KMS-11 (cell line): ENCODE data around the gene CYP27C1.

Experiments used
- H2AFZ ChIP-seq: fragments of 200-600 bp; sonication (generic); 2 replicates; pipeline ENCODE4 v1.6.1; 2016; ENCODE audit warnings: antibody characterized with exemption, mixed run types, low read depth
- H3K27ac ChIP-seq: fragments of 200-600 bp; sonication (generic); 2 replicates; pipeline ENCODE4 v1.6.1; 2016; ENCODE audit warnings: mild to moderate bottlenecking, mixed run types
- H3K27me3 ChIP-seq: fragments of 200-600 bp; sonication (generic); 2 replicates; pipeline ENCODE4 v1.6.1; 2017; ENCODE audit warnings: mild to moderate bottlenecking, low read depth, mixed run types, moderate library complexity; ENCODE audit not compliant: insufficient read depth
- H3K36me3 ChIP-seq: fragments of 200-600 bp; sonication (generic); 2 replicates; pipeline ENCODE4 v1.6.1; 2017; ENCODE audit warnings: mild to moderate bottlenecking, mixed run types; ENCODE audit not compliant: insufficient read depth
- H3K4me1 ChIP-seq: fragments of 200-600 bp; sonication (generic); 2 replicates; pipeline ENCODE4 v1.6.1; 2016; ENCODE audit warnings: mild to moderate bottlenecking, low read depth, mixed run types; ENCODE audit not compliant: poor library complexity, severe bottlenecking
- H3K4me2 ChIP-seq: fragments of 200-600 bp; sonication (generic); 2 replicates; pipeline ENCODE4 v1.7.0; 2016; ENCODE audit warnings: mild to moderate bottlenecking, mixed run types
- H3K4me3 ChIP-seq: fragments of 200-600 bp; sonication (generic); IDR thresholded peaks from 2 replicates; pipeline ENCODE4 v1.6.1; 2017; ENCODE audit warnings: low read depth, low read length, mixed read lengths; ENCODE audit not compliant: insufficient read depth
- H3K79me2 ChIP-seq: fragments of 200-600 bp; sonication (generic); 2 replicates; pipeline ENCODE4 v1.6.1; 2016; ENCODE audit warnings: low read depth, mixed run types; ENCODE audit not compliant: insufficient read depth
- H3K9ac ChIP-seq: fragments of 200-600 bp; sonication (generic); 2 replicates; pipeline ENCODE4 v1.6.1; 2016; ENCODE audit warnings: mild to moderate bottlenecking, mixed run types
- H4K20me1 ChIP-seq: fragments of 200-600 bp; sonication (generic); 2 replicates; pipeline ENCODE4 v1.6.1; 2016; ENCODE audit warnings: mild to moderate bottlenecking, mixed run types; ENCODE audit not compliant: insufficient read depth
- TF ChIP-seq, protein P1 (sequence below): fragments of 200-600 bp; sonication (generic); conservative IDR thresholded peaks from 2 replicates; pipeline ENCODE4 v1.6.1; 2017; ENCODE audit warnings: low read depth, mild to moderate bottlenecking, antibody characterized with exemption, low read length, moderate library complexity, mixed read lengths

The CYP27C1 gene

DNA sequence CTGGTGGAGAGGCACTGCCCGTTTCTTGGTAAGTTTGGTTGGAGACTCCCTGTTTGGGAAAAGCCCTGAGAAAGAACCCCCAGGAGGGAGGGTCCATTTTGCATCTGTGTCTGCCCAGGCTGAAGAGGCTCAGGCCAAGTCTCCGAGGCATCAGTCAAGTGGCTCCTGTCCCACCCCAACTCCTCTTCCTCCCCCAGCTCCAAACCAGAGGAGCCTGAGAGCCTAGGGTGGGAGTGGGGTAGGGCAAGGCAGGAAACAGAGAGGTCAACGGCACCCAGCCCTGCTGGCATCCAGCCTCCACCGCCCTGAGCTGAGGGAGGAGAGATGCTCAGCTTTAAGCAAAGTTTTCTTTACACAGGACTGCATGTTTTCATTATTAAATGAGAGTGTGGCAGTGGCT, 38.2 kb downstream of the CYP27C1 start:
- no peaks in the 10 kb centered on the region for H3K36me3 ChIP-seq

DNA sequence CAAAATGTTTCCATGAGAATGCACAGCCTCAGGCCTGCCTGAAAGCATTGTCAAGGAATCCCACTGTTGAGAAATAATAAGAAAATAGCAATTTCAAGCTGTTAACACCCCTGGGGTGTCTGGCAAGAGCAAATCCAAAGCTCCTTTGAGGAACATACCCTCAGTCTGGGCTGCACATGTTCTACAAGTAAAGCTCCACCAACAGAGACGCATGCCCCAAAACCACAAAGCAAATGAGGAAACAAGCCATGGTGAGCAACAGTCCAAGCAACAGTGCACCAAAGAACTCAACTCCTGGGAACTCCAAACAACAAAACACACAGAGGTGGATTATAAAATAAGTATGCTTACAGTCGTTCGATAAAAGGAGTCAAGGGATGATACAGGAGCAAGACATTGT, 40.3 kb downstream of the CYP27C1 start:
- H3K4me2 ChIP-seq: no peak overlapping the region
- no peaks in the 10 kb centered on the region for H3K36me3 ChIP-seq
- no peak overlapping the region for H3K9ac ChIP-seq
- TF ChIP-seq, protein P1, sequence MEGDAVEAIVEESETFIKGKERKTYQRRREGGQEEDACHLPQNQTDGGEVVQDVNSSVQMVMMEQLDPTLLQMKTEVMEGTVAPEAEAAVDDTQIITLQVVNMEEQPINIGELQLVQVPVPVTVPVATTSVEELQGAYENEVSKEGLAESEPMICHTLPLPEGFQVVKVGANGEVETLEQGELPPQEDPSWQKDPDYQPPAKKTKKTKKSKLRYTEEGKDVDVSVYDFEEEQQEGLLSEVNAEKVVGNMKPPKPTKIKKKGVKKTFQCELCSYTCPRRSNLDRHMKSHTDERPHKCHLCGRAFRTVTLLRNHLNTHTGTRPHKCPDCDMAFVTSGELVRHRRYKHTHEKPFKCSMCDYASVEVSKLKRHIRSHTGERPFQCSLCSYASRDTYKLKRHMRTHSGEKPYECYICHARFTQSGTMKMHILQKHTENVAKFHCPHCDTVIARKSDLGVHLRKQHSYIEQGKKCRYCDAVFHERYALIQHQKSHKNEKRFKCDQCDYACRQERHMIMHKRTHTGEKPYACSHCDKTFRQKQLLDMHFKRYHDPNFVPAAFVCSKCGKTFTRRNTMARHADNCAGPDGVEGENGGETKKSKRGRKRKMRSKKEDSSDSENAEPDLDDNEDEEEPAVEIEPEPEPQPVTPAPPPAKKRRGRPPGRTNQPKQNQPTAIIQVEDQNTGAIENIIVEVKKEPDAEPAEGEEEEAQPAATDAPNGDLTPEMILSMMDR: no peak
- no peak overlapping the region for H3K27ac ChIP-seq
- H3K79me2 ChIP-seq: no peaks in the 10 kb centered on the region
- no peaks in the 10 kb centered on the region for H4K20me1 ChIP-seq
- H3K4me1 ChIP-seq: no peaks in the 10 kb centered on the region
- no peaks in the 10 kb centered on the region for H3K27me3 ChIP-seq
- no peak overlapping the region for H2AFZ ChIP-seq
- H3K4me3 ChIP-seq: no peak overlapping the region

More for the DNA sequence above, 38.2 kb downstream of the CYP27C1 start:
- Histone ChIP-seq H3K9ac (no peak overlapping the region), H3K4me2 (no peak overlapping the region), H3K27me3 (no peaks in the 10 kb centered on the region), H3K79me2 (no peaks in the 10 kb centered on the region), H3K4me3 (no peak overlapping the region), H3K27ac (no peak overlapping the region), H3K4me1 (no peaks in the 10 kb centered on the region), H2AFZ (no peak overlapping the region), H4K20me1 (no peaks in the 10 kb centered on the region)
- TF ChIP-seq, protein P1: no peak

DNA sequence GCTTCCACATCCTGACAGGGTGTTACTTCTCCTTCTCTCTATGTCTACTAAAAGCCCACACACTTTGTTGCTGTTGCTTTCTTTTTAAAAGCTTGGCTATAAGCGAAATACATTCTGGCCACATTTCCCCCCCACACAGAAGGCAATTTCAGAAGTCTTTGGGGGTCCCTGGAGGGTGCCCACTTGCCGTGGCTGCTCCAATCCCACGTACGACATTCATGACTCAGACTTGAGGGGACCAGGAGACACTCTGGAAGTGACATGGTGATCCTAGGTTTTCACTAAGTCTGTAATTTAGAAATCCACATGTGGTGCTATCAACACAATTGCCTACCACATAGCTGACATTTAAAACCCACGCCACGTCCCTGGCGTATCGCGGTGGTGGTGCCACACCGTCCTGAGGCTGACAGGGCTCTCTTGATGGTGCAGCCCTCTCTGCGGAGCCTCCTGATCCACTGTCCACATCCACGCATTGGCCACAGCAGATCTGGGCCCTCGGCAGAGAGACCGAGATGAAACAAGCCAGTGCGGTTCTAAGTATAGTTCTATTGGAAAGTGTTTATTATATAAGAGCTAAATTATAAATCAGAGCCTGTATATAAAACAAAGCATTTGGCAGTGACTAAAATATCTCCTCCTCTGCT, 42.4 kb downstream of the CYP27C1 start:
- Histone ChIP-seq H3K27me3 (no peaks in the 10 kb centered on the region), H3K4me2 (no peak overlapping the region), H2AFZ (no peak overlapping the region), H3K27ac (no peak overlapping the region), H3K79me2 (no peaks in the 10 kb centered on the region), H4K20me1 (no peaks in the 10 kb centered on the region), H3K36me3 (no peaks in the 10 kb centered on the region), H3K4me1 (no peaks in the 10 kb centered on the region), H3K9ac (no peak overlapping the region), H3K4me3 (no peak overlapping the region)
- TF ChIP-seq, protein P1: no peak

DNA sequence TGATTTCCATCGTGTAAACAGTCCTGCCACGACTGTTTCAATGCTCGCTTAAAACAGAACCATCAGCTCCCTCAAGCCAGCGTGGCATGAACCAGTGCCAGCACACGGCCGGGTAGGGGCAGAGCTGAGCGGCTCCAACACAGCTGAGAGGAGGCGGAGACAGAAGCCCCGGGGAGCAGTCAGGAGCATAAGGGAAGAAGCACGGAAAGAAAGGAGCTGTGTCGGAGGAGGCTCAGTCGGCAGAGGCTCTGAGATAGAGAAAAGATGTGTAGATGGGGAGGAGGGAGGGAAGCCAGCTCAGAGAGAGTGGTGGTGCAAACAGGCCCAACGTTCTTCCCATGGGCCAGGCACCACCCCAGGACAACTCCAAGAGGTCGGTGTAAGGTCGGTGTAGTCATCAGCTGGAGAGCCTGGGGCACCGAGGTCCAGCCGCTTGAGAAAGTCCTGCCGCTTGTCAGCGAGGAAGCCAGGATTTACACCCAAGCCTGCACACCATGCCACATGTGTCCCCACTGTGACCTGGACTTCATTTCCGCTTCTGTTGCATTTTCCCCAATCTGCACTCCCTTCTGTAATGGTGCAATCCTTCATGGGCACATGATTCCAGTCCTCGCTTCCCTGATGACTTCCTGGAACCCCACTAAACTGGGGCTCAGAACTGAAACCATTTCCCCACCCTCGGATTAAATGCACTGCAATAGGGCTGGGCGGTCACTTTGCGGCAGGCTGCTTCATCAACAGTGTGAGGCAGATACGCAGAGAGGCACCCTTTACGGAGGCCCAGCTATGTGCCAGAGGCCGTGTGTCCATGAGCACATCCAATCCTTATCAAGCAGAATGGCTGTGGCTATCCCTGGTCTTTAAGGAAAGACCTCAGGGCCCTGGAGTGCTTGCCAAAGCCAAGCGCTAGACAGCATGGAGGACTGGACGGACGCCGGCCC, 43.5 kb downstream of the CYP27C1 start:
- Histone ChIP-seq H3K4me3 (no peak overlapping the region), H3K36me3 (no peaks in the 10 kb centered on the region), H3K9ac (no peak overlapping the region), H3K27ac (no peak overlapping the region), H3K79me2 (no peaks in the 10 kb centered on the region), H3K4me2 (no peak overlapping the region), H4K20me1 (no peaks in the 10 kb centered on the region), H2AFZ (no peak overlapping the region), H3K27me3 (no peaks in the 10 kb centered on the region), H3K4me1 (no peaks in the 10 kb centered on the region)
- TF ChIP-seq, protein P1: no peak
